HG03442 (cell line): Measurements from ENCODE around the gene ABCB10.
"Not testable (repeated sequence)": the region's sequence is repeated elsewhere in the genome, so short reads cannot be mapped to it uniquely, and the experiment has no call there.

Experiments
- ATAC-seq: cut with Tn5 transposase; IDR thresholded peaks from one replicate; pipeline ENCODE4 v1.9.1; 2021; ENCODE audit warnings: mild to moderate bottlenecking, moderate library complexity; ENCODE audit not compliant: unreplicated experiment

Gene ABCB10

DNA sequence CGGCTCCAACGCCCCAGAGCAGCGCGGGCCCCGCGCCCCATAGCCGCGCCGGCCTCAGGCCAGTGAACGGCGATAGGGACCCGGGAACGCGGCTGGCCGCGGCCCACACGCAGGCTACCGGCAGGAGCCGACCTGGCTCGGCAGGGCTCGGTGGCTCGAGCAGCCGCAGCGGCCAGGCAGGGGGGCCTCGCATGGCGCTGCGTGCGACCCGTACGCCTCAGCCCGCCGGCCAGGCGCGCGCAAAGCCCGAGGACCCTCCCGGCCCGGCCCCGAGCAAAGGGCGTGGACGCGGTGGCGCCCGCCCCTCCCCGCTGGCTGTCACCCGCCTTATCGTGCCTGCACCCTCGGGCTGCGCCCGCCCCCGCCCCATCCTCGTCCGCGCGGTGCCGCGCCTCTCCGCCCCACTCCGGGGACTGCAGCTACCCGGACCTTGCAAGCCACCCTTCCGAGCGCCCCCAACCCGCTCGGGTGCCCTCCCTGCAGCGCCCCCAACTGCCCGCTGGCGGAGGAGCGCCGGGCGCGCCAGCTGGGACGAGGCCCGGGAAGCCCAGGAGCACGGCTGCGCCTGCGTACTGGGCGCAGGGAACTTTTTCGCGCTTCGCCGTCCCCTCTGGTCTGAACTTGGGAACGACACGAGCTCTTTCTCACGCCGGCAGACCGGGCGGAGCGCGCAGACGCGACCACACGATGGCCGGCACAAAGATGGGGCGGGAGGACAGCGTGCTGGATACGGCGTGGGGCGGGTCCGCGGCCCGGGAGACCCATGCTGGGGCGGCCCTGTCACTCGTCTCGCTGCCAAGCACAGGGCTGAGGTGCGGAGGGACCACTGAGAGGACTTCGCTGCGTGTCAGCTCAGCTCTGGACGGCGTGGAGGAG, at the start of gene ABCB10:
Gene ABCB10, minus strand, starts transcription at position 248 of the 876 bp plus-strand sequence. Its CDS starts 55 bp downstream, at position 193.
- ATAC-seq, result peak; percentile 77

DNA sequence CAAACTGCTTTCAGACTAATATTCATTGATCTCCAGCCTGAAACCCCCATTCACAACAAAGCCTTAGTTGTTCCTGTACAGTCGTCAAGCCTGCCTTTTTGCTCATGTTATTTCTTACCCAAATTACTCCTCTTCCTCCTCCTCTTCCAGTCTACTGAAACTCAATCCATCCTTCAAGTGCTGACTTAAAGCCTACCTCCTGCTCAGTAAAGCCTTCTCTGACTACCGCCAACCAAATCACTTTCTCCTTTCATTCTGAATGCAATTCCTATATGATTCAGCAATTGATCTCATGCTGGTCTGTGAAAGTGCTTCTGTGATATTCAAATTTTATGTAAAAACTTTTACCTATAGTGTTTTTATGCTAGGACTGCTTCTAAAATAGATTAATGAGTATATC, 48.9 kb upstream of the ABCB10 start:
- ATAC-seq, result no peak

DNA sequence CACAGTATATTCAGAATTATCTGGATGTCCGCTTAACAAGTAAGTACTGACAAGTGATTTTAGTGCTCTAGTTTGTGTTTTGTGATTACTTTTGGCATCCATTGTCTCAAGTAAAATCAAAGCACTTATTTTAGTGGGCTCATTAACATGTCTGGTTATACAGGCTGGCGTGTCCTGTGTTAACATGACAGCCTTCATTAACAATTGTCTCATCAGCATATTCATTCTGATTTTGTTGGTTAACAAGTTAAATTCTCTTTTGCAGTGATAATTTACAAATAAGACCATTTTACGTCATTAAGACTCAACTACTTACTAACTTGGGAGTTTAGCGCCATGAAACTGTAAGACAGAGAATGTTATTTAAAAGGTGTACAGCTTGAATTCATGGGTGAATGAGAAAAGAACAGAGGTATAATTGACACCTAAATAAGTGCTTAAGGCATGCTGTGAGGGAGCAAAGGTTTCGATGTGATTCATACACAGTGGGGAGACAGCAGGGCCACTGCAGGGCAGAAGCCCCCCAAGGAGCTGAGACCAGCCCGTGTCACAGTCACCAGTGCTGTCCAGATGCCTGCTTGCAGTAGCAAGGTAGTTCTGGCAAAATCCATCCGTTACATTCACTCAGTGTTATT, 45.0 kb upstream of the ABCB10 start:
- ATAC-seq, result no peak

DNA sequence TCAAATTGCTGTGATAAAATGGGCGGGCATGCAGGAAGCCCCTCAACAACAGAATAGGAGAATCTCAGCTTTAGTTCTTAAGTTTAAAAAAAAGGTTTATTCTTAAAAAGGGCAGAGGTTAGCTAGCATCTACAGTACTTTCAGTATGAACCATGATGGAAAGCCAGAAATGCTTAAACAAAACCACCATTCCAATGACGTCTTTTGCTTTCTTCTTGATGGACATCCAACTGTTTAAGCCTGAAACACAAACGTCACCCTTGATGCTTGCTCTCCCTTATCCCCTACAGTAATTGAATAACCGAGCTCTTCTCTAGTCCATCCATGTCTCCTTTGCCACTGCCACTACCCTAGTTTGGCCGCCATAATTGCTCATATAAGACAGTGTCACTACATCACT, 41.7 kb upstream of the ABCB10 start:
- ATAC-seq, result no peak

DNA sequence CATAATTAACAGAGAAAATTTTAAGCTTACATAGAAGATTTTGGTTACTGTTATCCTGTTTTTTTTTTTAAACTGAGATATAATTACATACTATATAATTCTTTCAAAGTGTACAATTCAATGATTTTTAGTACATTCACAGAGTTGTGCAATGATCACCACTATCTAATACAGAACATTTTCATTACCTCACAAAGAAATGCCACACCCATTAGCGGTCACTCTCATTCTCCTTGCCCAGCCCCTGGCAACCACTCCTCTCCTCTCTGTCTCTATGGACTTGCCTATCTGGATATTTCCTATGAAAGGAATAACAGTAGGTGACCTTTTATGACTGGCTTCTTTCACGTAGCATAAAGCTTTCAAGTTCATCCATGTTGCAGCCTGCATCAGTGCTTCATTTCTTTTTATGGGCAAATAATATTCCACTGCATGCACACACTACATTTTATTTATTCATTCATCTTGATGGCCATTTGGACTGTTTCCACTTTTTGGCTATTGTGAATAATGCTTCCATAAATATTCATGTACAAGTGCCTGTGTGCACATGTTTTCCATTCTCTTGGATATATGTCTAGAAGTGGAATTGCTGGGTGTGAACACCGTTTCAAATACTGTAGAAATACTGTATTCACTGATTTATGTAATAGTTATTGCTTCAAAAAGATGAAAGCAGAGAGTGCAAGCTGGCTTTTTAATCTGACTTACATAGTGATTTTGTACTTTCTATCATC, 40.9 kb upstream of the ABCB10 start:
- ATAC-seq, result no peak

DNA sequence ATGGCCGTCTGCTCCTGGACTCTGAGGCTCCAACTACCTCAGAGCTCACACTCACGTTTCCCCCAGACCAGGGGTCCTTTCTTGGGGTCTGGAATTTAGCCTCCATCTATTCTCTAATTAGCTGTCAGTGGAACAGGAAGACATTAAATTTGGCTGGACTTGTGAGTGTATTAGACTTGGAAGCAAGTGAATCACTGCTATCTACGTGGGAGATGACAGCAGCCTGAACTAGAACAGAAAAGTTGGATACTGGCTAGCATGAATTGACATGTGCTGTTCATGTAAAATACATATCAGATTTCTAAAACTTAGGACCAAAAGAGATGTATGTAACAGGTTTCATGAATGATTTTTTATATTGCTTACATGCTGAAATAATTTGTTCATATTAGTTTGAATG, 39.4 kb upstream of the ABCB10 start:
- no peak for ATAC-seq

DNA sequence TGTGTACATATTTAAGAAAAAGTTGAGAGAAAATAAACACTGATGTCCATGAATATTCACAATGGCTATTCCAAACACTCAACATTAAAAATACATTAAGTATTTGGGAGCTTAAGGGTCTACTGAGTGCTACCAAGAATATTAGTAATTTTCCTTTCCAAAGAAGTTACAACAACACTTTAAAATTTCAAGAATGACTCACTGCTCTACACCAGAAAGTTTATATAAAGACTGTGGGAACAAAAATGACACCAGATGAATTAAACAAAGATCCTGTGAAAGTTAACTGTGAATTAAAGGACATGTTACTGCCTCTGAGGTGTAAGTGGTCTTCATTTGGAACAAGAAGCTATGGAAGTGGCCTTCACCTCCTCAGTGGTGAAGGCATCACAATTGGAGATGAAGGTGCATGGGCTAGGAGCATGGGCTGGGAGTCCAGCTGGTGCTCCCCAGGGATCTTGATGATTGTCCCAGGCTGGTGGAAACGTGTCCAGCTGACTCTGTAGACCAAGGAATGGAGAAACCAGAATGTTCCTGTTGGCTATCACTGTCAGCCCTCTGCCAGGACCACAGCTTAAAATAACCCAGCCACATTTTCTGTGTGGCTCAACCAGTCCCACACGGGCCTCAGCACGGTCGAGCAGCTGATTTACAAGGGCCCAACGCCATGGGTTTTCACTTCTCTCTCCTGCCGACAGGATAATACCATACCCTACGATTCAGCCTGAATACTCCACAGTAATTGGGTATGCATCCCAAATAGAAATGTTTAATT, 38.6 kb upstream of the ABCB10 start:
- ATAC-seq, result no peak

DNA sequence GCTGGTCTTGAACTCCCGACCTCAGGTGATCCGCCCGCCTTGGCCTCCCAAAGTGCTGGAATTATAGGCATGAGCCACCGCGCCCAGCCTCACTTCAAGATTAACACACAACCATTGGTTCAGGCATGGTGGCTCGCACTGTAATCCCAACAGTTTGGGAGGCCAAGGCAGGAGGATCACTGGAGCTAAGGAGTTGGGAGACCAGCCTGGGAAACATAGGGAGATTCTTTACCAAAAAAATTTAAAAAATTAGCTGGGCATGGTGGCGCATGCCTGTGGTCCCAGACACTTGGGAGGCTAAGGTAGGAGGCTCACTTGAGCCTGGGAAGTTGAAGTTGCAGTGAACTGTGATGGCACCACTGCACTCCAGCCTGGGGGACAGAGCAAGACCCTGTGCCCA, 37.4 kb upstream of the ABCB10 start:
- not testable (repeated sequence) for ATAC-seq

DNA sequence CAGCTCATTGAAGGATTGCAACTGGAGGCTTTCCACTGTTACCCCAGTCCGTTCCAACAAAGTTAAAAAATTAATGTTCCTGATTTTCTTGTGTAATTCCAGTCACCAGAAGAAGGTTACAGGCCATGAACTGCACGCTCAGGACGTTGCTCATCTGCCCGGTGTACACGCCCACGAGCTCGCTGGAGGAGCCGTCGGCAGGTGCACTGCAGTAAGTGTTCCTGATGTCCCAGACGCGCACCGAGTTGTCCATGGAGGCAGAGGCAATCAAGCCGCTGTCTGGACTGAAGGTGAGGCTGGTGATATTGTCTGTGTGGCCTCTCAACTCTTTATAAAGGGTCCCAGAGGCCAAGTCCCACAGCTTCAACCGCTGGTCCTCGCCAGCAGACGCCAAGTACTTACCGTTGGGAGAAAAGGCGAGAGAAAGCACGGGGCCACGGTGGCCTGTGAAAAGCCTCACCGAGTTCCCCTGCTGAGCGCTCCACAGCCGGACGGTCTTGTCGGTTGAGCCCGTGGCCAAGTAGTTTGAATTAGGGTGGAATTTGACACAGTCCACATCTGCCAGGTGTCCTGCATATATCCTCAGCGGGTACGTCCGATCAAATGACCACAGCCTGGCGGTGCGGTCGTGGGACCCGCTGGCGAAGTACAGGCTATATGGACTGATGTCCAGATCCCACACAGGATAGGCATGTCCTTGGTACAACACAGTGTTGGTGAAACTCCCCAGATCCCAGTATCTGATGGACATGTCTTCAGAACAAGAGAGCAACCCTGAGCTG, 35.9 kb upstream of the ABCB10 start:
- ATAC-seq, result no peak

DNA sequence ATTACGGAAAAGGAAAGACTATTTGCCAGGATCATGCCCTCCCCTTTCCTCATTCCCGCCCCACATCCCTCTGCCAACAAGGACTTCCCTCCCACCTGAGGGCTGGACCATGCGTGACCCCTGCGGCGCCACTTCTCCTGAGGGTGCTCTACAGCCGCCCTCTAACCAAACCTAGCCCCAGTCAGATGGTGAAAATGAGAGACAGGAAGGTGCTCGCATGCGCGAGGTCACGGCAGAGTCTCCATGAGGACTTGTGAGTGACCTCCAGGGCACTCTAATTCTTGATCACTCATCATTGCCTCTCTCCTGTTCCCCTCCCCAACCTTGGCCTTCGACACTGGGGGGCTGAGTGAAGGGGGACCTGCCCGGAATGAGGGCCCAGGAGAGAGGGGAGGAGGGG, 35.3 kb upstream of the ABCB10 start:
- no peak for ATAC-seq

DNA sequence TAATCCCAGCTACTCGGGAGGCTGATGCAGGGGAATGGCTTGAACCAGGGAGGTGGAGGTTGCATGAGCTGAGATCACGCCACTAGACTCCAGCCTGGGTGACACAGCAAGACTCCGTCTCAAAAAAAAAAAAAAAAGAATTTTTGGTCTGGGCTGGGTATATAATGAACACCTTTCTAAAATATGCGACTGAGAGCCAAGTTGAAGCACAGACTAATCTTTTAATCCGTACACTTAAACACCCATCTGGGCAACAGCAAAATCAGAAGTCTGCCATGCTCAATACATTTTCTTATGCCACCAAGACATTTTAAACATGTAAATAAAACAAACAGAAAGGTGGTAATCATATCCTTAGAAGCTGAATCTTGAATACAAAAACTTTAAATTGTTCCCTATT, 31.6 kb upstream of the ABCB10 start:
- ATAC-seq, result no peak

DNA sequence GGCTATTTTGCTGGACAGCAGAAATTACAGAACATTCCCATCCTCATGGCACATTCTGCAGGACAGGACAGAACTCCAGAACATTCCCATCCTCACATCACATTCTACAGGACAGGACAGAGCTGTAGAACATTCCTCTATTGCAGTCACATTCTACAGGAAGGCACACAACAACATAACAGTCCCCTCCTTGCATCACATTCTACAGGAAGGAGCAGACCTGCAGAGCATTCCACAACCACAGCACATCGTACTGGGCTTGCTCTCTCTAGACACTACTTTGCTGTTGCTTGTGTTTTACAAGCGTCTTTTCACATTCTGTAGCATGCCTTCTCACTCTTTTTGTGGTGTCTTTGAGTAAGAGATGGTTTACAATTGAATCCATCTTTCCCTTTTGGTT, 26.8 kb upstream of the ABCB10 start:
- no peak for ATAC-seq

DNA sequence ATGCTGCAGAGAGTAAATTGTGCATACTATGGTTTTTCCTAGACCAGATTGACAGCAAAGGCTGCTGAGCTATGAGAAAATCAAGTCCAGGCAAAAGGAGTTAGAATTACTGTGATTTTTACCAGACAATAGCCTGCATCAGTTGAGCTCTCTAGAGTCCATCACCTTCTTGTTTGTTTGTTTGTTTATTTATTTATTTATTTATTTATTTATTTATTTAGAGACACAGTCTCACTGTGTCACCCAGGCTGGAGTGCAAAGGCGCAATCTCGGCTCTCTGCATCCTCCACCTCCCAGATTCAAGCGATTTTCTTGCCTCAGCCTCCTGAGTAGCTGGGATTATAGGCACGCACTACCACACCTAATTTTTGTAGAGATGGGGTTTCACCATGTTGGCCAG, 24.2 kb upstream of the ABCB10 start:
- ATAC-seq, result no peak

DNA sequence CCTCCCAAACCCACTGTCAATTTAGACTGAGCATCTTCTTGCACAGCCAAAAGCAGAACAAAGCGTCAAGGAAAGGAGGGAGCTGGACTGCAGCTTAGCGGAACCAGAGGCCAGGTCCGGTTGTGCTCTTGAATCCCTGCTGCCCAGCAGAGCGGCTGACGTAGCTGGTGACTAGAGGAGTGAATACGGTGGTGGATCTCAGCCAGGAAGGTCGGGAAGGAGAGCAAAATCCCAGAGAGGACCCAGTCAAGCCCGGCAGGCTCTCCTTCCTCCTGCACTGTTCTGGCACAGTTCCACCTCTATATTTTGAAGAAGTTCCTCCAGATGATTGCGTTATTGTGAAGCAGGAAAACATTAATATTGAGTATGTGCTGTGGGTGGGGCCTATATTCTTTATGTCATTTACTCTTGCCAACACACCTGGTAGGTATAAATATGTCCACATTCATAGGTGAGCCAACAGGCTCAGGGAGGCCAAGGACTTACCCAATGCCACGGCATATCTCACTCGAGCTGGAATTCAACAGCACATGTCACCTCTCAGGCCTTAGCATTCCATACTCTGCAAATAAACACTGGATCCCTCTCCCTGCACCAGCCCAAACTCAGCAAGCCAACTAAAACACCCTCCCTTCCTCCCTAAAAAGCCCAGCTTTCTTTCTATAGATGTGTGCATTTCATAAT, 23.6 kb upstream of the ABCB10 start:
- ATAC-seq, result no peak

DNA sequence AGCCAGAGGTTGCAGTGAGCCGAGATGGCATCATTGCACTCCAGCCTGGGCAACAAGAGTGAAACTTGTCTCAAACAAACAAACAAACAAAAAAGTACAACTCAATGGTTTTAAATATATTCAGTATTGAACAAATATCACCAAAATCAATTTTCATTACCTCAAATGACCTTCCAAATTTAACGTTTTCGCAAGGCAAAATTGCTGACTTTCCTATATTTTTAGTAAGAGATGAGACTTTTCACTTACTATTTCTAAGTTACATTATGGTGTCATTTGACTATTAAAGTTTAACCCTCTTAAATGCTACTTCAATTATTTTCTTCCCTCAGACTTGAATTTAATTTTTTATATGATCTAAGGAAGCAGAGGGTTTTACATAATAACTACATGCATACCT, 23.0 kb upstream of the ABCB10 start:
- ATAC-seq, result no peak

DNA sequence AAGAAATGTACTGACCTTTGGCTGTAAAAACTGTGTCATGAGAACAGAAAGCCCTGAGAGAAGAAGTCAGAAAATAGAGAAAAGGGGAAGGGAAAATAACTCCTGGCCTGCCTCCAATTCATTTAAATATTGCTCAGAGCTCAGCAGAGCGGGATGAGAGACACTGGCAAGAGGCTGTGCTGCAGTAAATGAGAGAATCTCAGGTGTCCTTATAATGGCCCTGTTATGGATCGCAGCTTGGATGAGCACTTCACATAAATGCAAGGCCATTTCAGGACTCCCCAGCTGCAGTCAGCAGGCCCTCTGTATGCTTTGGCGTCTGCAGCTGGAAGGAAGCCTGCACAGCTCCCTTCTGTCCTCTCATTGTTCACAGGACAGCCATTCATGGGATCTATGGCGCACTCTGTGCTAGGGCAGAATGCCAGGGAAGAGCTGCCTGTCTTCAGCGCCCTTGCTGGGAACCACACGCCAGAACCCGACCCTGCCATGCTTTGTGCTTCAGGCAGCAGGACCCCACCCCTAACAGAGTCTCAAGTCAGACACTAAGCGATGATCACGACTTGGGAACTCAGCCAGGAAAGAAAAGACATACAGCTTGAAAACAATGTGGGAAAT, 20.7 kb upstream of the ABCB10 start:
- peak; percentile 70 for ATAC-seq

DNA sequence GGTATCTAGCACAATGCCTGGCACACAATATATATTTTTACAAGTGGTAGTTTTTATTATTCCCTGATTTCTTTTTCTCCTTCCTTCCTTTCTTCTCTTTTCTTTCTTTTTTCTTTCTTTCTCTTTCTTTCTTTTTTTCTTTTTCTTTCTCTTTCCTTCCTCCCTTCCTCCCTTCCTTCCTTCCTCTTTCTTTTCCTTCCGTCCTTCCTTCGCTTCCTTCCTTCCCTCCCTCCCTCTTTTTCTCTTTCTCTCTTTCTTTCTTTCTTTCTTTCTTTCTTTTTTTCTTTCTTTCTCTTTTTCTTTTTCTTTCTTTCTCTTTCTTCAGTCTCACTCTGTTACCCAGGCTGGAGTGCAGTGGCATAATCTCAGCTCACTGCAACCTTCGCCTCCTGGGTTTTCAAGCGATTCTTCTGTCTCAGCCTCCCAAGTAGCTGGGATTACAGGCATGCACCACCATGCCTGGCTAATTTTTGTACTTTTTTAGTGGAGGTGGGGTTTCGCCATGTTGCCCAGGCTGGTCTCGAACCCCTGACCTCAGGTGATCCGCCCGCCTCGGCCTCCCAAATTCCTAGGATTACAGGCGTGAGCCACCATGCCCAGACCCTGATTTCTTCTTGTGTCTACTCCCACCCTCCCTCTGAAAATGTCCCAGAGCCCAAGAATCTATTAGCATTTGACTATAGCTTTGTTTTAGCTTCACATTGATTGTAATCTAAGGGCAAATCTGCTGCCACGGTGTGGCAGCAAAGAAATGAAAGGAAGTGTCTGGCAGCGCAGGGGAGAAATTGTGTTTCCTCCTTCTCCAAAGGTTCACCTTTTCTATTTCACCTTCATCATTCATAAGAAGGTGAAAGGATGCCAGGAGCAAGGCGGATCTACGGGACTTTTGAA, 19.9 kb upstream of the ABCB10 start:
- peak; percentile 15 for ATAC-seq
